B cell (primary cell): Measurements from ENCODE around the gene UAP1L1. TPM values are rescaled to one million over a fixed set of nuclear protein-coding genes. Genes with fewer than 3 reads are reported as not detected.

ENCODE experiments used
- ATAC-seq: fragments of 200-7000 bp; cut with Tn5 transposase; one replicate; pipeline ENCODE4 v1.10.0; 2021; ENCODE audit warnings: low read depth, mild to moderate bottlenecking, moderate number of reproducible peaks, moderate library complexity
- CTCF ChIA-PET: fragments of 350-600 bp; sonication (Branson Sonifier 250); formaldehyde crosslinking; loops from one replicate; lab custom pipeline; 2021; ENCODE audit warnings: antibody characterized with exemption, inconsistent platforms; lab: Charles Lee
- POLR2A ChIA-PET: fragments of 350-600 bp; sonication (Branson Sonifier 250); formaldehyde crosslinking; loops from one replicate; lab custom pipeline; 2021; ENCODE audit warnings: antibody characterized with exemption; lab: Charles Lee
- DNase-seq: peaks from one replicate; pipeline ENCODE4 v3.0.0; 2013
- H2AFZ ChIP-seq: 2 replicates; pipeline ENCODE4 v1.6.1; 2012; ENCODE audit warnings: mild to moderate bottlenecking, low read depth, low read length; ENCODE audit not compliant: insufficient read depth, poor library complexity, severe bottlenecking
- H3K27ac ChIP-seq, 2 donors: 1 replicate in 1 of 2; 2 replicates in 1 of 2; pipeline ENCODE4 v1.5.1; 2012 to 2013; ENCODE audit warnings: low read length in 2 of 2, mild to moderate bottlenecking in 2 of 2, moderate library complexity in 1 of 2
- H3K27me3 ChIP-seq, 4 experiments: fragments of 200-600 bp in 1 of 4; sonication (generic) in 1 of 4; replicated peaks in 1 of 4; 1 replicate in 2 of 4; 2 replicates in 2 of 4; pipeline versions ENCODE4 v1.6.1 to v1.7.0; 2013 to 2016; ENCODE audit warnings: low read length in 3 of 4, mild to moderate bottlenecking in 2 of 4, mixed read lengths in 1 of 4, moderate library complexity in 1 of 4; ENCODE audit not compliant: insufficient read depth in 4 of 4, control insufficient read depth in 3 of 4; ENCODE audit errors: control extremely low read depth in 1 of 4
- H3K36me3 ChIP-seq, 2 experiments: replicated peaks in 1 of 2; 1 replicate in 1 of 2; 2 replicates in 1 of 2; pipeline versions ENCODE4 v1.6.1 to v1.7.1; 2013; ENCODE audit warnings: low read length in 1 of 2; ENCODE audit not compliant: insufficient read depth in 2 of 2, control insufficient read depth in 1 of 2; ENCODE audit errors: control extremely low read depth in 1 of 2, extremely low read depth in 1 of 2
- H3K4me1 ChIP-seq, 2 donors: fragments of 200-600 bp in 1 of 2; sonication (generic) in 1 of 2; 1 replicate in 1 of 2; 2 replicates in 1 of 2; pipeline versions ENCODE4 v1.5.1 to v1.6.1; 2013 to 2017; ENCODE audit warnings: low read length in 2 of 2; ENCODE audit not compliant: control insufficient read depth in 2 of 2, insufficient read depth in 2 of 2
- H3K4me2 ChIP-seq: replicated peaks from 2 replicates; pipeline ENCODE3; 2012; ENCODE audit warnings: mild to moderate bottlenecking, low read depth, low read length; ENCODE audit not compliant: poor library complexity, severe bottlenecking
- H3K4me3 ChIP-seq, 5 experiments: fragments of 200-600 bp in 1 of 5; sonication (generic) in 1 of 5; 1 replicate in 3 of 5; 2 replicates in 2 of 5; pipeline versions ENCODE4 v1.5.1 to v1.7.0; 2011 to 2016; ENCODE audit warnings: low read length in 4 of 5, mild to moderate bottlenecking in 4 of 5, low read depth in 2 of 5, control low read depth in 1 of 5, moderate library complexity in 1 of 5; ENCODE audit not compliant: insufficient read depth in 1 of 5; ENCODE audit errors: control extremely low read depth in 1 of 5, extremely low read depth in 1 of 5
- H3K79me2 ChIP-seq: fragments of 200-600 bp; sonication (generic); one replicate; pipeline ENCODE4 v1.6.0; 2016; ENCODE audit warnings: low read length; ENCODE audit not compliant: control insufficient read depth, insufficient read depth
- H3K9ac ChIP-seq: fragments of 200-600 bp; sonication (generic); 2 replicates; pipeline ENCODE4 v1.6.1; 2017; ENCODE audit warnings: mild to moderate bottlenecking, low read length, moderate library complexity
- H3K9me3 ChIP-seq, 3 donors: one replicate each; pipeline versions ENCODE4 v1.6.1 to v1.7.1; 2013; ENCODE audit warnings: low read length in 2 of 3; ENCODE audit not compliant: control insufficient read depth in 2 of 3, insufficient read depth in 1 of 3; ENCODE audit errors: control extremely low read depth in 1 of 3
- H4K20me1 ChIP-seq: 2 replicates; pipeline ENCODE4 v1.6.0; 2012; ENCODE audit warnings: mild to moderate bottlenecking, low read length; ENCODE audit not compliant: insufficient read depth, control insufficient read depth, poor library complexity, severe bottlenecking
- H3K27ac Mint-ChIP-seq: one replicate; pipeline ENCODE4 v1.8.0; 2021; ENCODE audit warnings: mixed read lengths
- H3K27me3 Mint-ChIP-seq: one replicate; pipeline ENCODE4 v1.8.0; 2021; ENCODE audit warnings: mixed read lengths
- H3K4me1 Mint-ChIP-seq: one replicate; pipeline ENCODE4 v1.8.0; 2021; ENCODE audit warnings: mixed read lengths
- H3K4me3 Mint-ChIP-seq: one replicate; pipeline ENCODE4 v1.8.0; 2021; ENCODE audit warnings: mixed read lengths
- H3K9me3 Mint-ChIP-seq: one replicate; pipeline ENCODE4 v1.8.0; 2022; ENCODE audit warnings: mixed read lengths; ENCODE audit not compliant: insufficient read depth
- CTCF ChIP-seq: fragments of 200-600 bp; IDR thresholded peaks from one replicate; pipeline ENCODE4 v1.8.0; 2022; ENCODE audit warnings: antibody characterized with exemption, mild to moderate bottlenecking
- EZH2 ChIP-seq: IDR thresholded peaks from 2 replicates; pipeline ENCODE4 v1.6.1; 2012; ENCODE audit warnings: borderline replicate concordance, low read depth, mild to moderate bottlenecking, moderate library complexity, low read length; ENCODE audit not compliant: insufficient read depth, poor library complexity, severe bottlenecking
- WGBS: methylation state at CpG from one replicate; pipeline ENCODE4 v1.1.5; 2013; ENCODE audit warnings: missing lambda C conversion rate; ENCODE audit not compliant: insufficient coverage; 5-methylcytosine and 5-hydroxymethylcytosine counted together
- intact Hi-C: fragments of 100-400 bp; cut with micrococcal nuclease; formaldehyde crosslinking; loops from one replicate; pipeline ENCODE4 v1.10.0; 2022
- polyA plus RNA-seq: library from polyadenylated mRNA; depleted of rRNA; stranded (reverse); fragments of >200 nt; gene quantifications from 2 replicates; pipeline ENCODE4 v1.2.3, GENCODE V29; 2012
- total RNA-seq, 2 donors: library from RNA; stranded (reverse); fragments of 120-200 nt in 1 of 2; gene quantifications; 1 replicate in 1 of 2; 2 replicates in 1 of 2; pipeline versions ENCODE4 v1.2.3 to v1.2.4, GENCODE V29; 2013 to 2022

The UAP1L1 gene
- total and polyA plus RNA-seq, 2 donors (not counting 1 experiment from before 2014, with no cell fraction given): 29.1 to 47.6 TPM

GRCh38 chr9:137048655-137049543, 28.4 kb upstream of the UAP1L1 start:
- 47% methylated on average over 70 of the region's 72 CpGs for WGBS
- Histone ChIP-seq H2AFZ (no peak overlapping the region), H3K36me3 (no peaks in the 10 kb centered on the region), H3K27me3 (peaks cover 0 to 92% (median 59%) of the 10 kb centered on the region in 4 experiments), H3K9ac (no peak overlapping the region), H4K20me1 (peaks cover 5% of the 10 kb centered on the region), H3K4me1 (peaks cover 38 to 51% of the 10 kb centered on the region in 2 donors), H3K4me2 (no peak overlapping the region), H3K79me2 (no peaks in the 10 kb centered on the region), H3K9me3 (peaks cover 0 to 39% (median 0%) of the 10 kb centered on the region in 3 donors), H3K4me3 (no peak overlapping the region), H3K27ac (no peak overlapping the region)
- Mint-ChIP-seq H3K27ac (no peak overlapping the region), H3K4me3 (no peak overlapping the region), H3K4me1 (peaks cover 15% of the 10 kb centered on the region), H3K27me3 (peaks cover 17% of the 10 kb centered on the region), H3K9me3 (no peaks in the 10 kb centered on the region)
- no peak for TF ChIP-seq EZH2
- no peak for TF ChIP-seq CTCF
- ChIA-PET CTCF (interaction anchor here (0.7 to 3.2 kb wide), 4 partner anchors 11 to 250 kb away, joined by 3 to 22 read pairs (median 6); no protein-coding TSS in a partner anchor), POLR2A (no interaction called here)
- ATAC-seq (no peak), DNase-seq (no peak)
- intact Hi-C loops: no loop called here
